GM19328 (cell line): ENCODE data around the gene TRAPPC5.
"Not testable (repeated sequence)": the region's sequence is repeated elsewhere in the genome, so short reads cannot be mapped to it uniquely, and the experiment has no call there.

Experiments
- ATAC-seq: cut with Tn5 transposase; IDR thresholded peaks from one replicate; pipeline ENCODE4 v1.9.1; 2021; ENCODE audit warnings: mild to moderate bottlenecking, moderate library complexity; ENCODE audit not compliant: unreplicated experiment

TRAPPC5 gene

DNA sequence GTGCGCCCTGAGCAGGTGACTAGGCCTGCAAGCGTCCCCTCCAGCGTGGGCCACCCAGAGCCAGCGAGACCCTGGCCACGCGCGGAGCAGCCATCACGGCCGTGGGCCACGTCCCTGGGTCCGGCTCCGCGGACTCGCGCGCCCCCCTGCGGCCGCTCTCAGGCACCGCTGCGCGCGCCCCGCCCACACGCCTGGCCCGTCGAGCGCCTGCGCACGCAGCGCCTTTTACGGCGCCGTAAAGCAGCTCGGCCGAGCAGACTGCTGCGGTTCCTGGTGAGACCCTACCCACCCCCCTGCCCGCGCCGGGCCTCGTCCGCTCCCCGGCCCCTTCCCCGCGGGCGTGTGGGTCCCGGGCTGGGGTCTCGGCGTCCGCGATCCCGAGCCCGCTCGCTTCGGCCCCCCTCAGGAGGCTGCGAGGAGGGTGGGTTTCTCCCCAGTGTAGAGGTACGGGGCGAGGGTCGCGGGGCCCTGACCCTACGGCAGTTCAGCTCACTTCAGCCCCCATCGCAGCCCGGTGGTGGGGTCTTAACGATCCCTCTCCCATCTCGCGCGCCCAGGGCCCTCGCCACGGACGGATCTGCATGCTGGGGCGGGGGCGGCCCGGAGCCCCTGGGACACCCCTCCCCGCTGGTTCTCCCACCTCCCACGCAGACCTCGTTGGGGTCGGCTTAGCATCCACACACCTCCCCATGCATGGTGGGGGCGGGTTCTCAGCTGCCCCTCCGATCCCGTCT is at the start of gene TRAPPC5:
TSS of gene TRAPPC5 (plus strand) at position 228 of the 734 bp plus-strand sequence. CDS start 1,421 bp downstream, outside the sequence.
- ATAC-seq: peak; percentile 47

GRCh38 chr19:7631577-7631976 is 49.1 kb upstream of the TRAPPC5 start:
- no peak for ATAC-seq

- ATAC-seq: no peak
These were observed 48.1 kb upstream of the TRAPPC5 start for GRCh38 chr19:7632340-7633203.

GRCh38 chr19:7633698-7634097 is 46.9 kb upstream of the TRAPPC5 start, which contains the start of gene PCP2:
Gene PCP2 (minus strand): TSS chr19:7633719. CDS start chr19:7633457, 262 bp downstream.
- ATAC-seq: no peak

GRCh38 chr19:7635670-7636069 is 45.0 kb upstream of the TRAPPC5 start:
- no peak for ATAC-seq

DNA sequence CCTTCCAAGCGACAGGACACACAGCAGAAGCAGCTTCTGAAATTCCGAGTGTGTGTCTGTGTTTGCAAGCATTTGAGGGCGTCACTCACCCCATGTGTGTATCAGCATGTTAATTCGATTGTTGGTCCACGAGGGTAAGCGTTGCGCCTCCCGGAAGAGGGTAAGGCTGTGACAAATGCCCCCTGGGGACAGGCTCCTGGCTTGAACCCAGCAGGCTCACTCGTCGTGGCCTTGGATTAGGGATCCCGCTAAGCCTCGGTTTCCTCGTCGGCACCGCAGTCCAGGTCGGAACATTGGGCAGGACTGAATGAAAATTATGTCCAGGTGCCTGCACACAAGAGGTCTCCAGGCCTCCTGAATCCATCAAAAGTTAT is 44.3 kb upstream of the TRAPPC5 start:
- ATAC-seq: no peak

GRCh38 chr19:7636691-7637373 is 43.8 kb upstream of the TRAPPC5 start, which contains the start of gene STXBP2:
Gene STXBP2 (plus strand): TSS chr19:7637110. CDS start chr19:7637150, 40 bp downstream.
- ATAC-seq: peak; percentile 61

DNA sequence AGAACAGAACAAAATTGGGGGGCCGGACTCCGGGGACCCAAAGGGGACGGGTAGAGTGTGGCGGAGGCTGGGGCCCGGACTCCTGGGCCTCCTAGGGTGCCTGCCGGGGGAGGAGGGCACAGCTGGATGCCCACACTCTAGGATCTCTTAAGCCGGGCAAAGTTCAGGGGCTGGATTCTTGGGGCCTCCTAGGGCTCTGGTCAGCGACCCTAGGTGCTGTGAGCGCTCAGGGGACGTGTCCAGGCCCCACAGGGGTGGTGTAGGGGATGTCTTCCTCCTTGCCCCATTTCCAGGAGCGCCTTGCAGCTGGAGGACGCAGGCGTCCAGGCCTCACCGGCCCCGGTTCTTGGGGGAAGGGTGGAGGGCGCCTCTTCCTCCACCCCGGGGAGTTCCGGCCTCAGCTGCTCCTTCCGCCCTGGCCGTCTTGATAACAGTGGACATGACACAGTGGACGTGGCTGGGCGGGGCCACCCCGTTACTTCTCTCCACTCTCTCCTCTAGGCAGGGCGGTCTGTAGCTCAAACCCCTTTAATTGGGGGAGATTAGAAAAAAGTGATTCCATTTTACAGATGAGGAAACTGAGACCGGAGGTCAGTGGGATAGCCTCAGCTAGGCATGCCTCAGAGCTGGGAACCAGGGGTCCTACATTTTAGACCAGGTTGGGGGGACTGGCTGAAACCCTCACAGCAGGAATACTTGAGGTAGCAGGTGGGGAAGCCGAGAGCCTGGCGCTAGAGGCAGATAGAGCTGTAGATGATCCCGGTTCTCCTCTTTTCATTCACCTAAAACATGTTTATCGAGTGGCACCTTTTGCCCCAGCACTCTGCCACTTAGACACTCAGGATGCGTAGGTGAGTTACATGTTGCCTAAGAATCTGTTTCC is 43.0 kb upstream of the TRAPPC5 start:
- peak; percentile 15 for ATAC-seq

DNA sequence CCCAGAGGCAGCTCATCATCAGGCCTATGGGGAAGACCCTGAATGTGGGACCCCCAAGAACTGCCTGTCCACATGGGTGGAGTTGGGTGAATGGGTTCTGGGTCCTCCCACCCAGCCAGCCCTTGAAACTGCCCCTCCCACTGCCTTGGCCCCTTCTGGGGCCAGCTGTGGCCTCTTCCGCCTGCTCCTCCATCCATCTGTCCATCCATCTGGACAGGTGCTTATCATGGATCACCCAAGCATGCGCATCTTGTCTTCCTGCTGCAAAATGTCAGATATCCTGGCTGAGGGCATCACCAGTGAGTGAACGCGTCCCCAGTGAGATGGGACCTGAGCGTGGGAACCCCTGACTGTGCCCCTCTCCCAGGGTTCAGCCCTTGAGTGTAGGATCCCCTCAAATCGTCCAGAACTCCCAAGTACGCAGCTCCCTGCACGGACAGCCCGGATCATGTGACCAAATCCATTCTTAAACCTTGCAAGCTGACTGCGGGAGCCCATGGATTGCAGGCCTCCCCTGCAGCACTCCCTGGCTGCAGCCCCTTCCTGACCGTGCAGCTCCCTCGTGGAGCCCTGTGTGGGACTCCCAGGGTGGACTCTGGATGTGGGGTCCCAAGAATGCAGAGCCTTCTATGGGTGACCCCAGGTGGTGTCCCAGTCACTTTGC is 41.7 kb upstream of the TRAPPC5 start:
- no peak for ATAC-seq

- no peak for ATAC-seq
These were observed 40.7 kb upstream of the TRAPPC5 start for GRCh38 chr19:7639863-7640348.

DNA sequence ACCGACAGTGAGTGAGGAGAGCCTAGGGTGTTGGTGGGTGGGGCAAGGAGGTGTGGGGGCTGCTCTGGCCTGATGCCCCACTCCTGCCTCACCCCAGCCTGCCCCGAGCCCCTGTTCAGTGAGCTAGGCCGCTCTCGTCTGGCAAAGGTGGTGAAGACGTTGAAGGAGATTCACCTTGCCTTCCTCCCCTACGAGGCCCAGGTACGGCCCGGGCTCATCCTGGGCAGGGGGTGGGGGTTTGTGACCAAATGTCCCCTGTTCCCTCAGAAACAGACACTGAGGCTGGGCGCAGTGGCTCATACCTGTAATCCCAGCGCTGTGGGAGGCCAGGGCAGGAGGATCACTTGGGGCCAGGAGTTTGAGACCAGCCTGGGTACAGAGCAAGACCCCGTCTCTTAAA is 39.8 kb upstream of the TRAPPC5 start:
- ATAC-seq: no peak

- ATAC-seq: no peak
These were observed 39.0 kb upstream of the TRAPPC5 start for GRCh38 chr19:7641290-7642276.

GRCh38 chr19:7642295-7643030 is 38.2 kb upstream of the TRAPPC5 start:
- no peak for ATAC-seq

DNA sequence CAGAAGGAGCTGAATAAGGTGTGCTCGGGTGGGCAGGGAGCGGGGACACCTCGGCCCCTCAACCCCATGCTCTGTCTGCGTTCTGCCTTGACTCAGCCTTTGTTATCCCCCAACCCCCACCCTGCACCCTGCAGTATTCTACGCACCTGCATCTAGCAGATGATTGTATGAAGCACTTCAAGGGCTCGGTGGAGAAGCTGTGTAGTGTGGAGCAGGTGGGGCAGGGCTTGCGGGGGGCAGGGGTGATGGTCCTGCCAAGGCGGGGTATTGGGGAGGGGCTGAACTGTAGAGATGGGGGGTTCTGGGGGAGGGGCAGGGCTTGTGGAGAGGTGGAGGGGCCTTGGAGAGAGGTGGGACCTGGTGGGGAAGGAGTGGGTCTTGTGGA is 37.6 kb upstream of the TRAPPC5 start:
- no peak for ATAC-seq

DNA sequence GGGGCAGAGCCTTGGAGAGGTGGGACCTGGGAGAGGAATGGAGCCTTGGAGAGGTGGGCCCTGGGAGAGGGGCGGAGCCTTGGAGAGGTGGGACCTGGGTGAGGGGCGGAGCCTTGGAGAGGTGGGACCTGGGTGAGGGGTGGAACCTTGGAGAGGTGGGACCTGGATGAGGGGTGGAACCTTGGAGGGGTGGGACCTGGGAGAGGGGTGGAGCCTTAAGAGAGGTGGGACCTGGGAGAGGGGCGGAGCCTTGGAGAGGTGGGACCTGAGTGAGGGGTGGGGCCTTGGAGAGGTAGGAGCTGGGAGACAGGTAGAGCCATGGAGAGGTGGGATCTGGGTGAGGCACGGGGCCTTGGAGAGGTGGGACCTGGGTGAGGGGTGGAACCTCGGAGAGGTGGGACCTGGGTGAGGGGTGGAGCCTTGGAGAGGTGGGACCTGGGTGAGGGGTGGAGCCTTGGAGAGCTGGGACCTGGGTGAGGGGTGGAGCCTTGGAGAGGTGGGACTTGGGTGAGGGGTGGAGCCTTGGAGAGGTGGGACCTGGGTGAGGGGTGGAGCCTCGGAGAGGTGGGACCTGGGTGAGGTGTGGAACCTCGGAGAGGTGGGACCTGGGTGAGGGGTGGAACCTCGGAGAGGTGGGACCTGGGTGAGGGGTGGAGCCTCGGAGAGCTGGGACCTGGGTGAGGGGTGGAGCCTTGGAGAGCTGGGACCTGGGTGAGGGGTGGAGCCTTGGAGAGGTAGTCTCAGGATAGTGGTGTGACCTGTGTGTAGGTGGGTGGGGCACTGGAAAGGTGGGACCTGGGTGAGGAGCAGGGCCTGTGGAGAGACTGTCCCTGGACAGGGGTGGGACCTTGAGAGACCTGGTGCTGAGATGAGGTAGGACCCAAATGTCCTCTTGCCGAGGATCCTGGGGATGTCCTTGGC is 36.7 kb upstream of the TRAPPC5 start:
- not testable (repeated sequence) for ATAC-seq

DNA sequence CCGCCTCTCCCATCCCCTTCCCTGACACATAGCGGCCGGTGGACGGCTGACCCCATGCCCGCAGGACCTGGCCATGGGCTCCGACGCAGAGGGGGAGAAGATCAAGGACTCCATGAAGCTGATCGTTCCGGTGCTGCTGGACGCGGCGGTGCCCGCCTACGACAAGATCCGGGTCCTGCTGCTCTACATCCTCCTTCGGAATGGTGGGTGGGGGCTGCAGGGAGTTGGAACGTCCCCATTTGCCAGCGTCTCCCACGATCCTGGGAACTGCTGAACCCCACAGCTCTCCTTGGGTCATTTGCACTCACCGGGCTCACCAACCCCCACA is 36.1 kb upstream of the TRAPPC5 start:
- no peak for ATAC-seq

DNA sequence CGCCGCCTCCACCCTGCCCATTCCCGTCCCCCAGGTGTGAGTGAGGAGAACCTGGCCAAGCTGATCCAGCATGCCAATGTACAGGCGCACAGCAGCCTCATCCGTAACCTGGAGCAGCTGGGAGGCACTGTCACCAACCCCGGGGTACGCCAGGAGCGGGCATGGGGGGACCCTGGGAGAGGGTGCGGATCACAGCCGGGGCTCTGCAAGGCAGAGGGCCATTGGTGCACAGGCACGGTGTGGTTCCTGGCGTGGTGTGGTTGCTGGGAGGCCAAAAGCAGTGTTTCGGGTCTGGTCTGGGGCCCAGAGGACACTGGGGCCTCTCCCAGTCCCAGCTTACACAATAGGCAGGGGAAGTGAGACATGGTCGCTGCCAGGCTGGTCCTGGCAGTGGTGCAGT is 35.5 kb upstream of the TRAPPC5 start:
- no peak for ATAC-seq
